HepG2 (cell line): ENCODE results near the gene NINL. TPM values are rescaled to one million over a fixed set of nuclear protein-coding genes. Genes with fewer than 3 reads are reported as not detected.

Source experiments
- AFF4 ChIP-seq: sonication (generic); formaldehyde crosslinking; IDR thresholded peaks from 2 replicates; pipeline ENCODE4 v1.4.0; 2020; ENCODE audit warnings: missing genetic modification reagents
- RXRA ChIP-seq: sonication (generic); formaldehyde crosslinking; IDR thresholded peaks from 2 replicates; pipeline ENCODE4 v1.5.1; 2020; ENCODE audit warnings: missing genetic modification reagents
- ZBTB40 ChIP-seq, 2 experiments: fragments of 450-650 bp in 1 of 2; sonication (generic) in 1 of 2; formaldehyde crosslinking in 1 of 2; IDR thresholded peaks; 2 replicates each; pipeline versions ENCODE4 v1.6.1 to v1.8.0; 2016 to 2022; ENCODE audit warnings: antibody characterized with exemption in 1 of 2, mild to moderate bottlenecking in 1 of 2, missing genetic modification reagents in 1 of 2
- ZNF225 ChIP-seq: sonication (generic); formaldehyde crosslinking; IDR thresholded peaks from 2 replicates; pipeline ENCODE4 v1.4.0; 2020; ENCODE audit warnings: mild to moderate bottlenecking, missing genetic modification reagents
- ZNF572 ChIP-seq: sonication (generic); formaldehyde crosslinking; IDR thresholded peaks from 2 replicates; pipeline ENCODE4 v1.5.1; 2020; ENCODE audit warnings: mild to moderate bottlenecking, missing genetic modification reagents
- ZNF619 ChIP-seq: sonication (generic); formaldehyde crosslinking; IDR thresholded peaks from 2 replicates; pipeline ENCODE4 v1.4.0; 2020; ENCODE audit warnings: mild to moderate bottlenecking, missing genetic modification reagents
- ZNF687 ChIP-seq: sonication (generic); formaldehyde crosslinking; IDR thresholded peaks from 2 replicates; pipeline ENCODE4 v1.5.1; 2020; ENCODE audit warnings: mild to moderate bottlenecking, missing genetic modification reagents, moderate library complexity
- ZNF883 ChIP-seq: sonication (generic); formaldehyde crosslinking; IDR thresholded peaks from 2 replicates; pipeline ENCODE4 v1.5.1; 2020; ENCODE audit warnings: mild to moderate bottlenecking, missing genetic modification reagents; ENCODE audit errors: not compliant biosample characterization
- polyA plus RNA-seq, 8 experiments: library from polyadenylated mRNA; depleted of rRNA in 3 of 8; stranded (reverse) in 7 of 8; unstranded in 1 of 8; fragments of >200 nt; fragmentation: Illumina TruSeq in 4 of 8; extraction: Trizol in 4 of 8; gene quantifications; 2 replicates each; pipeline versions ENCODE4 v1.2.1 to v1.2.3, GENCODE V29; 2011 to 2016; ENCODE audit warnings: low read depth in 4 of 8, missing spikeins in 1 of 8, mixed read lengths in 1 of 8; ENCODE audit not compliant: insufficient read depth in 1 of 8
- total RNA-seq, 5 experiments: library from RNA; depleted of rRNA; stranded (reverse); fragments of >200 nt; fragmentation: Illumina TruSeq; extraction: Trizol; gene quantifications; 2 replicates each; pipeline ENCODE4 v1.2.3, GENCODE V29; 2016; ENCODE audit warnings: low read depth in 1 of 5

NINL gene
- total and polyA plus RNA-seq, 2 of the 13 experiments (the other 11 are each of a cell fraction or from before 2014, with no cell fraction given) = 32.3 to 34.3 TPM

GRCh38 chr20:25532015-25532751 lies 53.1 kb downstream of the NINL start (continued):
- TF ChIP-seq ZNF572 (0 out of 2 replicates have a peak, but pooled peaks have one; percentile 64), ZNF687 (peak; percentile 62), AFF4 (CRISPR knock-in tag) (no peak), ZNF225 (CRISPR knock-in tag) (no peak; the same call in 1 of the 2 replicates), ZNF883 (CRISPR knock-in tag) (peak; percentile 9), ZNF619 (CRISPR knock-in tag) (0 out of 2 replicates have a peak, but pooled peaks have one; percentile 21), RXRA (no peak), ZBTB40 (IDR thresholded peaks at IDR 0.05) (no peak), ZBTB40 (CRISPR knock-in tag; IDR thresholded peaks at IDR 0.05) (no peak)
